ENCODE results near the gene CMSS1. TPM values are rescaled to one million over a fixed set of nuclear protein-coding genes. Genes with fewer than 3 reads are reported as not detected.
A peak's percentile ranks its signal among the peaks of the same experiment; 100 is the strongest.

Gene CMSS1
- total and polyA plus RNA-seq, 9 donors, result 14.5 to 54.0 (median 24.9) TPM

DNA sequence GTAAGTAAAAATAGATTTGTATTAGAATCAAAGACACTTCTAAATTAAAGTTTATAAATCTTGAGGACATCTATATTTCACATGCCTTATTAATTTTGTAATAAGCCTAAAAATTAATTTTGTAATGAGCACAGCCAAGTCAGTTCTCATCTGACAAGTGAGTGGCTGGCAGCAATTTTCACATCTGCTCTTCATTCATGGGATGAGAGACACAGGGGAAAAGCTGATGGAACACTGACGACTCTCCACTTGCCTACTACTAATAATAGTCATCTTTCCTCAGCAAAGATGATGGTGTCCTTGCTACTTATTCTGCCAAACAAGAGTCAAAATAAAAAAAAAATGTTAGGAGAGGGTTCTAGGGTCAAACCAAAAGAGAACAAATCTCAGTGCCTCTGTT lies 14.4 kb upstream of the CMSS1 start:
- H3K9me3 ChIP-seq, result peaks cover 0 to 3% of the 10 kb centered on the region in 2 donors
- H3K27me3 ChIP-seq, result no peaks in the 10 kb centered on the region
- DNase-seq, result no peak
- no peak overlapping the region for H3K4me3 ChIP-seq
- TF ChIP-seq EP300 (IDR thresholded peaks at IDR 0.05) (no peak), POLR2A (IDR thresholded peaks at IDR 0.05) (no peak)
- TF ChIP-seq, protein P1, sequence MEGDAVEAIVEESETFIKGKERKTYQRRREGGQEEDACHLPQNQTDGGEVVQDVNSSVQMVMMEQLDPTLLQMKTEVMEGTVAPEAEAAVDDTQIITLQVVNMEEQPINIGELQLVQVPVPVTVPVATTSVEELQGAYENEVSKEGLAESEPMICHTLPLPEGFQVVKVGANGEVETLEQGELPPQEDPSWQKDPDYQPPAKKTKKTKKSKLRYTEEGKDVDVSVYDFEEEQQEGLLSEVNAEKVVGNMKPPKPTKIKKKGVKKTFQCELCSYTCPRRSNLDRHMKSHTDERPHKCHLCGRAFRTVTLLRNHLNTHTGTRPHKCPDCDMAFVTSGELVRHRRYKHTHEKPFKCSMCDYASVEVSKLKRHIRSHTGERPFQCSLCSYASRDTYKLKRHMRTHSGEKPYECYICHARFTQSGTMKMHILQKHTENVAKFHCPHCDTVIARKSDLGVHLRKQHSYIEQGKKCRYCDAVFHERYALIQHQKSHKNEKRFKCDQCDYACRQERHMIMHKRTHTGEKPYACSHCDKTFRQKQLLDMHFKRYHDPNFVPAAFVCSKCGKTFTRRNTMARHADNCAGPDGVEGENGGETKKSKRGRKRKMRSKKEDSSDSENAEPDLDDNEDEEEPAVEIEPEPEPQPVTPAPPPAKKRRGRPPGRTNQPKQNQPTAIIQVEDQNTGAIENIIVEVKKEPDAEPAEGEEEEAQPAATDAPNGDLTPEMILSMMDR (IDR thresholded peaks at IDR 0.05), result no peak
- intact Hi-C loops (cut with DNase I), result no loop called here
- H3K4me1 ChIP-seq (ENCODE audit: insufficient read depth), result no peaks in the 10 kb centered on the region
- H3K36me3 ChIP-seq, result no peaks in the 10 kb centered on the region
- 79 to 88% (median 82%) methylated on average over 1 of the region's 1 CpG for WGBS, 3 donors
- no peak overlapping the region for H3K27ac ChIP-seq

DNA sequence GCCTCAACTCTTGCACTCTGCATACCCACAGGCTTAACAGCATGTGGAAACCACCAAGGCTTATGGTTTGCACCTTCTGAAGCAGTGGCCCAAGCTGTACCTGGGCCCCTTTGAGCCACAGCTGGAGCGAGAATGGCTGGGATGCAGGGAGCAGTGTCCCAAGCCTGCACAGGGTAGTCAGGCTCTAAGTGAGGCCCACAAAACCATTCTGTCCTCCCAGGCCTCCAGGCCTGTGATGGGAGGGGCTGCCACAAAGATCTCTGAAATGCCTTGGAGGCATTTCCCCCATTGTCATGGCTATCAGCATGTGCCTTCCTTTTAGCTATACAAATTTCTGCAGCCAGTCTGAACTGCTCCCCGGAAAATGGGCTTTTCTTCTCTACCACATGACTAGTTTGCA lies 12.5 kb upstream of the CMSS1 start:
- WGBS, 3 donors, result 94 to 100% (median 98%) methylated on average over 2 of the region's 2 CpGs
- H3K27me3 ChIP-seq, result no peaks in the 10 kb centered on the region
- H3K4me1 ChIP-seq (ENCODE audit: insufficient read depth), result no peaks in the 10 kb centered on the region
- no peak for DNase-seq
- intact Hi-C loops (cut with DNase I), result no loop called here
- no peak overlapping the region for H3K4me3 ChIP-seq
- no peaks in the 10 kb centered on the region for H3K36me3 ChIP-seq
- TF ChIP-seq POLR2A (IDR thresholded peaks at IDR 0.05) (no peak), EP300 (IDR thresholded peaks at IDR 0.05) (no peak)
- TF ChIP-seq, protein P1 (IDR thresholded peaks at IDR 0.05), result no peak
- H3K9me3 ChIP-seq, result peaks cover 0 to 3% of the 10 kb centered on the region in 2 donors
- H3K27ac ChIP-seq, result no peak overlapping the region

DNA sequence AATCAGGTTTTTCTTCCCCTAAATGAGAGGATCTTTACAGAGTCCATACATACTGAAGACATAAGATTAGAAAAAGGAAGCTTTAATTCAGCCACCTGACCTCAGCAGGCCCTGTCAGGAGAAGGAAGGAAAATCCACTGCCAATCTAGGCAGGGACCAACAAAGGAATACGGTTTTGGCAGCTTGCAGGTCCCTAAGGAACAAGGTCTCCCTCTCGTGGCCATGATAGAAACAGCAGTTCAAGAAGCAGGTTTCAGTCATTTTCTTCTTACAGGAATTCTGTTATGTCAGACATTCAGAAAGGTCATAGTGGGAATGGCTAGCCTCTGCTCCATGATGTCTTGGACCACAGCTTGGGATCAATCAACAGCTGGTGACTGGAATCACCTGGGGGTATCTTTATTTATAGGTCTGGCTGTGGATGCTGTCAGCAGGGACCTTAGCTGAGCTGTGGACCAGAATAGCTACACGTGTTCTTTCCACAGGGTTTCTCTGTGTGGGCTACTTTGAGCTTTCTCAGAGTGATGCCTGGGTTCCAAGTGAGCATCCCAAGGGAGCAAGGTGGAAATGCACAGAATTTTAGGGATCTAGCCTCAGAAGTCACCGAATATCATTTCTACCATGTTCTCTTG lies 9.4 kb upstream of the CMSS1 start:
- Histone ChIP-seq H3K27ac (no peak overlapping the region), H3K4me3 (no peak overlapping the region), H3K27me3 (no peaks in the 10 kb centered on the region), H3K9me3 (peaks cover 0 to 3% of the 10 kb centered on the region in 2 donors), H3K4me1 (ENCODE audit: insufficient read depth) (no peaks in the 10 kb centered on the region), H3K36me3 (no peaks in the 10 kb centered on the region)
- peak in 1 of 5 donors; percentile 41 for DNase-seq
- TF ChIP-seq POLR2A (IDR thresholded peaks at IDR 0.05), result no peak
- TF ChIP-seq, protein P1 (IDR thresholded peaks at IDR 0.05), result peak in 1 of 3 donors; percentile 31
- WGBS, 3 donors, result 43 to 47% (median 46%) methylated on average over 4 of the region's 4 CpGs
- intact Hi-C loops (cut with DNase I), result no loop called here

DNA sequence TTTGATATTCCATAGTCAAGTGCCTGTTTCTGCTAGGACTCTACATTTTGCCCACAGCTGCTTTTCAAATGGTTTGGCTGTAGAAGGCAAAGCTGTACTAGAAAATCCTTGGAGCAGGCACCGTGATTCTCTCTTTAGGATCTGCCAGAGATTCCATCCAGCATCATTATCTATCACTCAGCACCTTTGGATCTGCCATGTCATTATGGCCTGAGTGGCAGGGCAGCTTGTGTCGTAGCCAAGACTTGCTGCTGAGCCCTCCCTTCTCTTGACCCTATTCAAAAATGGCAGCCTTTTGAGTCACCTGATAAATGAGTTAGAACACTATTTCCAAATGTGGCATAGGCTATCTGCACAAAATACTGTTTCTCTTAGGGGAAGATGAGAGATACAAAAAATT lies 8.1 kb upstream of the CMSS1 start:
- 87 to 91% (median 90%) methylated on average over 2 of the region's 2 CpGs for WGBS, 3 donors
- TF ChIP-seq POLR2A (IDR thresholded peaks at IDR 0.05), result no peak
- TF ChIP-seq EP300 (IDR thresholded peaks at IDR 0.05), result no peak

DNA sequence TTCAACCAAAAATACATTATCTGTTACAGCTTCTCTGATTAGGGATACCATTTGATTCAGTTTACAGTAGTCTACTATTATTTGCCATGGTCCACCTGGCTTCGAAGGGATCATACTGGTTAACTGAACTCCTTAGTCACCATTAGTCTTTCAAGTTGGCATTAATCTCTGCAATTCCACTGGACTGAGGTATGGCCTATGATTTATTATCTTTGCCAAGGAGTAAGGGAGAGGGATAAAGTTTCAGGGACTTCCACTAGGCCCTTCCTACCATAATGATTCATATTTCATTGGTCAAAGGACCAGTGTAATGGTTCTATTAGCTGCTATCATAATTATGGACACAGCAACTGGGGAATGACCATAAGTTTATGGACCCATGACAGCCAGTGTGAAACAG lies 7.3 kb upstream of the CMSS1 start:
- H3K36me3 ChIP-seq, result no peaks in the 10 kb centered on the region
- no peak overlapping the region for H3K4me3 ChIP-seq
- WGBS, 3 donors, result 78 to 86% (median 85%) methylated on average over 1 of the region's 1 CpG
- intact Hi-C loops (cut with DNase I), result loop anchor here in 1 of 4 donors (5.0 kb wide), 1 partner anchor 1577 kb away; no protein-coding TSS in a partner anchor
- H3K4me1 ChIP-seq (ENCODE audit: insufficient read depth), result no peaks in the 10 kb centered on the region
- TF ChIP-seq POLR2A (IDR thresholded peaks at IDR 0.05), result no peak
- TF ChIP-seq, protein P1 (IDR thresholded peaks at IDR 0.05), result no peak
- TF ChIP-seq EP300 (IDR thresholded peaks at IDR 0.05), result no peak
- DNase-seq, result no peak
- H3K9me3 ChIP-seq, result no peaks in the 10 kb centered on the region
- H3K27ac ChIP-seq, result no peak overlapping the region
- H3K27me3 ChIP-seq, result no peaks in the 10 kb centered on the region

More for the DNA sequence above, 8.1 kb upstream of the CMSS1 start:
- H3K27ac ChIP-seq, result no peak overlapping the region
- no peaks in the 10 kb centered on the region for H3K4me1 ChIP-seq (ENCODE audit: insufficient read depth)
- no peaks in the 10 kb centered on the region for H3K27me3 ChIP-seq
- peaks cover 0 to 3% of the 10 kb centered on the region in 2 donors for H3K9me3 ChIP-seq
- no peak for DNase-seq
- no peak overlapping the region for H3K4me3 ChIP-seq
- H3K36me3 ChIP-seq, result no peaks in the 10 kb centered on the region
- intact Hi-C loops (cut with DNase I), result no loop called here
